Neuron (in vitro differentiated cells): ENCODE data around the gene PEX6.
"Not testable (repeated sequence)": the region's sequence is repeated elsewhere in the genome, so short reads cannot be mapped to it uniquely, and the experiment has no call there.

ENCODE experiments used
- H2AFZ ChIP-seq: one replicate; pipeline ENCODE4 v1.6.1; 2013; ENCODE audit warnings: low read depth, mild to moderate bottlenecking, inconsistent platforms, low read length, moderate library complexity
- H3K27me3 ChIP-seq: one replicate; pipeline ENCODE4 v1.6.1; 2013; ENCODE audit warnings: low read length; ENCODE audit not compliant: insufficient read depth
- H3K36me3 ChIP-seq: one replicate; pipeline ENCODE4 v1.6.1; 2013; ENCODE audit warnings: low read length; ENCODE audit not compliant: insufficient read depth
- H3K4me1 ChIP-seq: one replicate; pipeline ENCODE4 v1.6.1; 2013; ENCODE audit warnings: low read length; ENCODE audit not compliant: insufficient read depth
- H3K4me3 ChIP-seq: 2 replicates; pipeline ENCODE4 v1.5.1; 2013; ENCODE audit warnings: mild to moderate bottlenecking, low read length, moderate library complexity
- H3K9me3 ChIP-seq: one replicate; pipeline ENCODE4 v1.6.1; 2013; ENCODE audit warnings: low read length

The PEX6 gene

GRCh38 chr6:43013097-43013842 lies 34.3 kb upstream of the PEX6 start:
- Histone ChIP-seq H3K27me3 (no peaks in the 10 kb centered on the region), H2AFZ (no peak overlapping the region), H3K4me3 (peak overlapping the region; percentile 89), H3K4me1 (peaks cover 21% of the 10 kb centered on the region), H3K36me3 (peaks cover 50% of the 10 kb centered on the region), H3K9me3 (no peaks in the 10 kb centered on the region)

- H3K4me1 ChIP-seq: peaks cover 21% of the 10 kb centered on the region
- peak overlapping the region; percentile 89 for H3K4me3 ChIP-seq
- no peaks in the 10 kb centered on the region for H3K27me3 ChIP-seq
- no peak overlapping the region for H2AFZ ChIP-seq
- peaks cover 50% of the 10 kb centered on the region for H3K36me3 ChIP-seq
- H3K9me3 ChIP-seq: no peaks in the 10 kb centered on the region
Measured at GRCh38 chr6:43012364-43012763, 33.4 kb upstream of the PEX6 start.

GRCh38 chr6:43011207-43011606 lies 32.2 kb upstream of the PEX6 start:
- no peak overlapping the region for H3K4me3 ChIP-seq
- H3K36me3 ChIP-seq: peaks cover 57% of the 10 kb centered on the region
- no peaks in the 10 kb centered on the region for H3K27me3 ChIP-seq
- H3K9me3 ChIP-seq: no peaks in the 10 kb centered on the region
- peaks cover 21% of the 10 kb centered on the region for H3K4me1 ChIP-seq
- no peak overlapping the region for H2AFZ ChIP-seq

GRCh38 chr6:43009124-43009523 lies 30.1 kb upstream of the PEX6 start:
- no peaks in the 10 kb centered on the region for H3K9me3 ChIP-seq
- peaks cover 12% of the 10 kb centered on the region for H3K4me1 ChIP-seq
- H2AFZ ChIP-seq: no peak overlapping the region
- no peaks in the 10 kb centered on the region for H3K27me3 ChIP-seq
- peaks cover 62% of the 10 kb centered on the region for H3K36me3 ChIP-seq
- H3K4me3 ChIP-seq: no peak overlapping the region

- no peak overlapping the region for H2AFZ ChIP-seq
- no peak overlapping the region for H3K4me3 ChIP-seq
- H3K27me3 ChIP-seq: no peaks in the 10 kb centered on the region
- H3K4me1 ChIP-seq: peaks cover 3% of the 10 kb centered on the region
- H3K9me3 ChIP-seq: no peaks in the 10 kb centered on the region
- peaks cover 64% of the 10 kb centered on the region for H3K36me3 ChIP-seq
Measured at GRCh38 chr6:43007126-43007525, 28.1 kb upstream of the PEX6 start.

- Histone ChIP-seq H3K4me1 (no peaks in the 10 kb centered on the region), H3K36me3 (peaks cover 58% of the 10 kb centered on the region), H3K4me3 (no peak overlapping the region), H2AFZ (no peak overlapping the region), H3K9me3 (no peaks in the 10 kb centered on the region), H3K27me3 (no peaks in the 10 kb centered on the region)
Measured at GRCh38 chr6:43006251-43006650, 27.3 kb upstream of the PEX6 start.

GRCh38 chr6:43005844-43006243 lies 26.9 kb upstream of the PEX6 start:
- Histone ChIP-seq H2AFZ (no peak overlapping the region), H3K27me3 (no peaks in the 10 kb centered on the region), H3K9me3 (no peaks in the 10 kb centered on the region), H3K4me1 (no peaks in the 10 kb centered on the region), H3K4me3 (no peak overlapping the region), H3K36me3 (peaks cover 54% of the 10 kb centered on the region)

- Histone ChIP-seq H3K9me3 (no peaks in the 10 kb centered on the region), H2AFZ (no peak overlapping the region), H3K4me3 (no peak overlapping the region), H3K4me1 (no peaks in the 10 kb centered on the region), H3K36me3 (peaks cover 22% of the 10 kb centered on the region), H3K27me3 (no peaks in the 10 kb centered on the region)
Measured at GRCh38 chr6:43001843-43002242, 22.9 kb upstream of the PEX6 start.

GRCh38 chr6:42998205-42998604 lies 19.2 kb upstream of the PEX6 start:
- H3K4me1 ChIP-seq, H3K4me3 ChIP-seq, H3K27me3 ChIP-seq, H3K9me3 ChIP-seq, H2AFZ ChIP-seq: not testable (repeated sequence)
- peaks cover 16% of the 10 kb centered on the region for H3K36me3 ChIP-seq

- H3K4me1 ChIP-seq: no peaks in the 10 kb centered on the region
- no peaks in the 10 kb centered on the region for H3K9me3 ChIP-seq
- no peak overlapping the region for H3K4me3 ChIP-seq
- peaks cover 11% of the 10 kb centered on the region for H3K36me3 ChIP-seq
- no peak overlapping the region for H2AFZ ChIP-seq
- no peaks in the 10 kb centered on the region for H3K27me3 ChIP-seq
Measured at GRCh38 chr6:42996513-42996912, 17.5 kb upstream of the PEX6 start.

- peaks cover 33% of the 10 kb centered on the region for H3K36me3 ChIP-seq
- H2AFZ ChIP-seq: no peak overlapping the region
- no peaks in the 10 kb centered on the region for H3K27me3 ChIP-seq
- no peaks in the 10 kb centered on the region for H3K4me1 ChIP-seq
- H3K9me3 ChIP-seq: no peaks in the 10 kb centered on the region
- H3K4me3 ChIP-seq: no peak overlapping the region
Measured at GRCh38 chr6:42993445-42993844, 14.5 kb upstream of the PEX6 start.

GRCh38 chr6:42989923-42990322 lies 10.9 kb upstream of the PEX6 start:
- peaks cover 7% of the 10 kb centered on the region for H3K4me1 ChIP-seq
- H3K27me3 ChIP-seq: no peaks in the 10 kb centered on the region
- no peak overlapping the region for H3K4me3 ChIP-seq
- H2AFZ ChIP-seq: no peak overlapping the region
- peaks cover 43% of the 10 kb centered on the region for H3K36me3 ChIP-seq
- no peaks in the 10 kb centered on the region for H3K9me3 ChIP-seq

- peaks cover 7% of the 10 kb centered on the region for H3K4me1 ChIP-seq
- no peak overlapping the region for H3K4me3 ChIP-seq
- peaks cover 41% of the 10 kb centered on the region for H3K36me3 ChIP-seq
- H2AFZ ChIP-seq: no peak overlapping the region
- H3K27me3 ChIP-seq: no peaks in the 10 kb centered on the region
- H3K9me3 ChIP-seq: no peaks in the 10 kb centered on the region
Measured at GRCh38 chr6:42988486-42989020, 9.6 kb upstream of the PEX6 start.
